22Rv1 (cell line): Measurements from ENCODE around the gene ATF7IP2.

Source experiments
- ZFX ChIP-seq: fragments of 450-650 bp; IDR thresholded peaks from 2 replicates; pipeline ENCODE4 v1.6.1; 2017; ENCODE audit warnings: antibody characterized with exemption, borderline replicate concordance
- TF ChIP-seq, protein P1 (sequence below): fragments of 450-650 bp; IDR thresholded peaks from 2 replicates; pipeline ENCODE4 v1.5.1; 2017; ENCODE audit warnings: mild to moderate bottlenecking

DNA sequence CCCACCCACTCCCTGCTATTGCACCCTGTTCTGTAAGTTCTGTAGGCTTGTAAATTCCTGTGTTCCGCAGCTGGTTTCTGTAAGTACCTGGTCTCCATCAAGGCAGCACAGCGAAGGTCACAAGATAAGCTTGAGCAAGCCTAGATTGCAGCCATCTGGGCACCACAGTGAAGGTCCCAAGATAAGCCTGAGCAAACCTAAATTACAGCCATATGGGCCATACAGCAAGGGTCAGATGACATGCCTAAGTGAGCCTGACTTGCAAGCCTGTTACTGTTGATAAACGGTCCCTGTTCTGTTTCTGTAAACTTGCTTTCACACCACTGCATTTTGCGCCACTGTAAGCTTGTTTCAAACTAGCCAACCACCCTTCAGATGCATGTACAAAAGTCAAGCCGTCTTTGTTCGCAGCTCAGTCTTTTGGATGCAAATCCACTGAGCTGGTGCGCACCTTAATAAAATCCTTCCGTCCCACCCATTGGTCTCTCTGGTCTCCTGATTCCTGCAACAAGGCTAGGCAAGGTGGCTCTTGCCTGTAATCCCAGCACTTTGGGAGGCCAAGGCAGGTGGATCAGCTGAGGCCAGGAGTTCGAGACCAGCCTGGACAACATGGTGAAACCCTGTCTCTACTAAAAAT, 42.6 kb upstream of the ATF7IP2 start:
- TF ChIP-seq, protein P1, sequence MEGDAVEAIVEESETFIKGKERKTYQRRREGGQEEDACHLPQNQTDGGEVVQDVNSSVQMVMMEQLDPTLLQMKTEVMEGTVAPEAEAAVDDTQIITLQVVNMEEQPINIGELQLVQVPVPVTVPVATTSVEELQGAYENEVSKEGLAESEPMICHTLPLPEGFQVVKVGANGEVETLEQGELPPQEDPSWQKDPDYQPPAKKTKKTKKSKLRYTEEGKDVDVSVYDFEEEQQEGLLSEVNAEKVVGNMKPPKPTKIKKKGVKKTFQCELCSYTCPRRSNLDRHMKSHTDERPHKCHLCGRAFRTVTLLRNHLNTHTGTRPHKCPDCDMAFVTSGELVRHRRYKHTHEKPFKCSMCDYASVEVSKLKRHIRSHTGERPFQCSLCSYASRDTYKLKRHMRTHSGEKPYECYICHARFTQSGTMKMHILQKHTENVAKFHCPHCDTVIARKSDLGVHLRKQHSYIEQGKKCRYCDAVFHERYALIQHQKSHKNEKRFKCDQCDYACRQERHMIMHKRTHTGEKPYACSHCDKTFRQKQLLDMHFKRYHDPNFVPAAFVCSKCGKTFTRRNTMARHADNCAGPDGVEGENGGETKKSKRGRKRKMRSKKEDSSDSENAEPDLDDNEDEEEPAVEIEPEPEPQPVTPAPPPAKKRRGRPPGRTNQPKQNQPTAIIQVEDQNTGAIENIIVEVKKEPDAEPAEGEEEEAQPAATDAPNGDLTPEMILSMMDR = no peak
- TF ChIP-seq ZFX = no peak
